Activated naive CD4-positive, alpha-beta T cell treated with anti-CD3 and anti-CD28 coated beads for 36 hours (primary cell): ENCODE results near the gene EXD1. TPM values are rescaled to one million over a fixed set of nuclear protein-coding genes. Genes with fewer than 3 reads are reported as not detected.

Experiments used
- total RNA-seq, 2 experiments: library from RNA; stranded (reverse); gene quantifications; one replicate each; pipeline ENCODE4 v1.2.3, GENCODE V29; 2021

The EXD1 gene
- total RNA-seq, 2 experiments from 2014 or later = not detected

Other genes with a start within 250 kb of the EXD1 start
- gene INO80, start 114.5 kb downstream of the EXD1 start, total RNA-seq = 10 to 100 TPM; 14.0 to 16.8 TPM
- gene CHP1, start 511 bp upstream of the EXD1 start, total RNA-seq = 10 to 100 TPM; 37.7 to 39.8 TPM
- gene OIP5, start 101.8 kb upstream of the EXD1 start, total RNA-seq = 10 to 100 TPM in 1 of 2 experiments, 1 to 10 TPM in 1; 9.5 to 10.7 TPM
- gene NUSAP1, start 102.1 kb upstream of the EXD1 start, total RNA-seq = 100 to 1,000 TPM; 269 to 287 TPM
- gene NDUFAF1, start 171.7 kb upstream of the EXD1 start, total RNA-seq = 10 to 100 TPM; 15.7 to 17.4 TPM
- gene RTF1, start 186.3 kb upstream of the EXD1 start, total RNA-seq = 10 to 100 TPM; 18.7 to 19.5 TPM